HepG2 (cell line): ENCODE results near the gene COPB2. TPM values are rescaled to one million over a fixed set of nuclear protein-coding genes. Genes with fewer than 3 reads are reported as not detected.
A peak's percentile ranks its signal among the peaks of the same experiment; 100 is the strongest.

ENCODE experiments used
- ARID2 ChIP-seq: sonication (generic); formaldehyde crosslinking; IDR thresholded peaks from 2 replicates; pipeline ENCODE4 v1.8.1; 2022; ENCODE audit warnings: mild to moderate bottlenecking, missing genetic modification reagents, borderline replicate concordance
- CCDC6 ChIP-seq: sonication (generic); formaldehyde crosslinking; IDR thresholded peaks from 2 replicates; pipeline ENCODE4 v1.8.1; 2022; ENCODE audit warnings: mild to moderate bottlenecking, missing genetic modification reagents, moderate library complexity
- ETV6 ChIP-seq: sonication (generic); formaldehyde crosslinking; conservative IDR thresholded peaks from 2 replicates; pipeline ENCODE4 v1.4.0; 2020; ENCODE audit warnings: missing genetic modification reagents
- FOXP1 ChIP-seq, 2 experiments: fragments of 450-650 bp in 1 of 2; IDR thresholded peaks; 2 replicates each; pipeline ENCODE4 v1.6.1; 2017 to 2018; ENCODE audit warnings: antibody characterized with exemption in 1 of 2
- NR2F2 ChIP-seq: IDR thresholded peaks from 2 replicates; pipeline ENCODE4 v1.6.1; 2012; ENCODE audit warnings: low read depth, inconsistent platforms, borderline replicate concordance
- SMAD9 ChIP-seq: sonication (generic); formaldehyde crosslinking; IDR thresholded peaks from 2 replicates; pipeline ENCODE4 v1.5.1; 2020; ENCODE audit warnings: mild to moderate bottlenecking, missing genetic modification reagents
- ZBTB42 ChIP-seq: sonication (generic); formaldehyde crosslinking; IDR thresholded peaks from 2 replicates; pipeline ENCODE4 v1.5.0; 2020; ENCODE audit warnings: mild to moderate bottlenecking, missing genetic modification reagents
- ZFP36L1 ChIP-seq: sonication (generic); formaldehyde crosslinking; IDR thresholded peaks from 2 replicates; pipeline ENCODE4 v1.8.0; 2022; ENCODE audit warnings: mild to moderate bottlenecking, missing genetic modification reagents, moderate library complexity
- ZNF101 ChIP-seq: sonication (generic); formaldehyde crosslinking; IDR thresholded peaks from 2 replicates; pipeline ENCODE4 v1.4.0; 2020; ENCODE audit warnings: mild to moderate bottlenecking, low read depth, missing genetic modification reagents, borderline replicate concordance
- ZNF232 ChIP-seq: sonication (generic); formaldehyde crosslinking; IDR thresholded peaks from 2 replicates; pipeline ENCODE4 v1.4.0; 2020; ENCODE audit warnings: missing genetic modification reagents, borderline replicate concordance
- ZNF496 ChIP-seq: sonication (generic); formaldehyde crosslinking; IDR thresholded peaks from 2 replicates; pipeline ENCODE4 v1.8.1; 2023; ENCODE audit warnings: mild to moderate bottlenecking, moderate library complexity, missing genetic modification reagents; ENCODE audit not compliant: insufficient replicate concordance
- ZNF572 ChIP-seq: sonication (generic); formaldehyde crosslinking; IDR thresholded peaks from 2 replicates; pipeline ENCODE4 v1.5.1; 2020; ENCODE audit warnings: mild to moderate bottlenecking, missing genetic modification reagents
- ZNF749 ChIP-seq: sonication (generic); formaldehyde crosslinking; IDR thresholded peaks from 2 replicates; pipeline ENCODE4 v1.8.0; 2022; ENCODE audit warnings: mild to moderate bottlenecking, missing genetic modification reagents, moderate library complexity, borderline replicate concordance
- ZNF772 ChIP-seq: sonication (generic); formaldehyde crosslinking; IDR thresholded peaks from 2 replicates; pipeline ENCODE4 v1.5.0; 2020; ENCODE audit warnings: mild to moderate bottlenecking, missing genetic modification reagents
- polyA plus RNA-seq, 8 experiments: library from polyadenylated mRNA; depleted of rRNA in 3 of 8; stranded (reverse) in 7 of 8; unstranded in 1 of 8; fragments of >200 nt; fragmentation: Illumina TruSeq in 4 of 8; extraction: Trizol in 4 of 8; gene quantifications; 2 replicates each; pipeline versions ENCODE4 v1.2.1 to v1.2.3, GENCODE V29; 2011 to 2016; ENCODE audit warnings: low read depth in 4 of 8, missing spikeins in 1 of 8, mixed read lengths in 1 of 8; ENCODE audit not compliant: insufficient read depth in 1 of 8
- total RNA-seq, 5 experiments: library from RNA; depleted of rRNA; stranded (reverse); fragments of >200 nt; fragmentation: Illumina TruSeq; extraction: Trizol; gene quantifications; 2 replicates each; pipeline ENCODE4 v1.2.3, GENCODE V29; 2016; ENCODE audit warnings: low read depth in 1 of 5
- TF ChIP-seq, protein P1 (sequence below): sonication (generic); formaldehyde crosslinking; IDR thresholded peaks from 2 replicates; pipeline ENCODE4 v1.5.1; 2020; ENCODE audit warnings: mild to moderate bottlenecking, moderate library complexity, missing genetic modification reagents
- TF ChIP-seq, protein P2 (sequence below): sonication (generic); formaldehyde crosslinking; IDR thresholded peaks from 2 replicates; pipeline ENCODE4 v1.4.0; 2020; ENCODE audit warnings: missing genetic modification reagents
- TF ChIP-seq, protein P3 (sequence below): sonication (generic); formaldehyde crosslinking; IDR thresholded peaks from 2 replicates; pipeline ENCODE4 v1.4.0; 2020; ENCODE audit warnings: missing genetic modification reagents, borderline replicate concordance
- TF ChIP-seq, protein P4 (sequence below): sonication (generic); formaldehyde crosslinking; IDR thresholded peaks from 2 replicates; pipeline ENCODE4 v1.4.0; 2020; ENCODE audit warnings: mild to moderate bottlenecking, missing genetic modification reagents
- TF ChIP-seq, protein P5 (sequence below): sonication (generic); formaldehyde crosslinking; IDR thresholded peaks from 2 replicates; pipeline ENCODE4 v1.9.0; 2021; ENCODE audit warnings: missing genetic modification reagents, borderline replicate concordance

Gene COPB2
- total and polyA plus RNA-seq, 2 of the 13 experiments (the other 11 are each of a cell fraction or from before 2014, with no cell fraction given) = 83.3 to 217 TPM

DNA sequence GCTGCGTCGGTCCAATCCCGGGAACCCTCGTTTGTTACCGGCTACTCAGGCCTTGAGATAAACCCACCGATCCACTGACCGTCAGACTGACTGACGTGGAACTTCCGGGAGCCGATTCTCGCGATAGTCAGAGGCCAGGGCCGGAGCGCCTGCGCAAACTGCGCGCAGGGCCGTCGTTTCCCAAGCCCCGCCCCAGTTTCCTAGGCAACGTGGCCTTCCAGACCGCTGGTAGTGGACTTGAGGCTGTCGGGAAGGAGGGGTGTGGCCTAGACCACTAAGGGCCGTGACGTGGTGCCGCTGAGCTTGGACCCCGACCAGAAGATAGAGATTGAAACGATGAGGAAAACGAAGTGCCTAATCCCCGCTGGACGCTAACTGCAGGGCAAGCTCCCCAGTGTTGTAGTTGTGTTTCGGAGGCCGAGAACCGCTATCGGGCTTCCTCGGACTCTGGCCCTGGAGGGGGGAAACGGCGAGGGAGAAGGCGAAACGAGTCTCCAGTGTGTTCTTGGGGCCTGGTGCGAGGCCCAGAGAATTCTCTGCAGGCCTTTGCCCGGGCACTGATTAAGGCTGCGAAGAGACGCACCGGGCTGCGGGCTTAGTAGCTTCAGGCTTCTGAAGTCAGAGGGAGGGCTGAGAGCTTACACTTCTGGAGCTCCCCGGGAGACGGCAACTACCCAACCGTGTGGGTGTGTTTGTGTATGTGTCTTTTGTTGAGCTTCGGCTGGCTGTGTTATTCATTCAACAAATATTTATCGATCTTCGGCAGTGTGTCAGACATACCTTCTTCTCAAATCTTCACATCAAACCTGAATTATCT lies at the start of gene COPB2 (continued):
- TF ChIP-seq, protein P1, sequence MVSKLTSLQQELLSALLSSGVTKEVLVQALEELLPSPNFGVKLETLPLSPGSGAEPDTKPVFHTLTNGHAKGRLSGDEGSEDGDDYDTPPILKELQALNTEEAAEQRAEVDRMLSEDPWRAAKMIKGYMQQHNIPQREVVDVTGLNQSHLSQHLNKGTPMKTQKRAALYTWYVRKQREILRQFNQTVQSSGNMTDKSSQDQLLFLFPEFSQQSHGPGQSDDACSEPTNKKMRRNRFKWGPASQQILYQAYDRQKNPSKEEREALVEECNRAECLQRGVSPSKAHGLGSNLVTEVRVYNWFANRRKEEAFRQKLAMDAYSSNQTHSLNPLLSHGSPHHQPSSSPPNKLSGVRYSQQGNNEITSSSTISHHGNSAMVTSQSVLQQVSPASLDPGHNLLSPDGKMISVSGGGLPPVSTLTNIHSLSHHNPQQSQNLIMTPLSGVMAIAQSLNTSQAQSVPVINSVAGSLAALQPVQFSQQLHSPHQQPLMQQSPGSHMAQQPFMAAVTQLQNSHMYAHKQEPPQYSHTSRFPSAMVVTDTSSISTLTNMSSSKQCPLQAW (CRISPR knock-in tag) = peak; percentile 40; the same call in 1 of the 2 replicates
- TF ChIP-seq ZNF572 (CRISPR knock-in tag) (no peak), ZNF232 (0 out of 2 replicates have a peak, but pooled peaks have one; percentile 18), ZNF496 (CRISPR knock-in tag) (no peak), ZNF772 (CRISPR knock-in tag) (no peak), ARID2 (CRISPR knock-in tag) (no peak; the same call in 1 of the 2 replicates), ETV6 (CRISPR knock-in tag) (no peak; the same call in 1 of the 2 replicates), ZNF749 (no peak), CCDC6 (CRISPR knock-in tag) (no peak), ZFP36L1 (peak; percentile 74; the same call in 1 of the 2 replicates), SMAD9 (CRISPR knock-in tag) (0 out of 2 replicates have a peak, but pooled peaks have one; percentile 63), ZBTB42 (CRISPR knock-in tag) (peak; percentile 81), NR2F2 (no peak), FOXP1 (IDR thresholded peaks at IDR 0.05) (no peak), FOXP1 (CRISPR knock-in tag; IDR thresholded peaks at IDR 0.05) (no peak), ZNF101 (CRISPR knock-in tag) (no peak)
- TF ChIP-seq, protein P2, sequence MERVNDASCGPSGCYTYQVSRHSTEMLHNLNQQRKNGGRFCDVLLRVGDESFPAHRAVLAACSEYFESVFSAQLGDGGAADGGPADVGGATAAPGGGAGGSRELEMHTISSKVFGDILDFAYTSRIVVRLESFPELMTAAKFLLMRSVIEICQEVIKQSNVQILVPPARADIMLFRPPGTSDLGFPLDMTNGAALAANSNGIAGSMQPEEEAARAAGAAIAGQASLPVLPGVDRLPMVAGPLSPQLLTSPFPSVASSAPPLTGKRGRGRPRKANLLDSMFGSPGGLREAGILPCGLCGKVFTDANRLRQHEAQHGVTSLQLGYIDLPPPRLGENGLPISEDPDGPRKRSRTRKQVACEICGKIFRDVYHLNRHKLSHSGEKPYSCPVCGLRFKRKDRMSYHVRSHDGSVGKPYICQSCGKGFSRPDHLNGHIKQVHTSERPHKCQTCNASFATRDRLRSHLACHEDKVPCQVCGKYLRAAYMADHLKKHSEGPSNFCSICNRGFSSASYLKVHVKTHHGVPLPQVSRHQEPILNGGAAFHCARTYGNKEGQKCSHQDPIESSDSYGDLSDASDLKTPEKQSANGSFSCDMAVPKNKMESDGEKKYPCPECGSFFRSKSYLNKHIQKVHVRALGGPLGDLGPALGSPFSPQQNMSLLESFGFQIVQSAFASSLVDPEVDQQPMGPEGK (CRISPR knock-in tag) = 0 out of 2 replicates have a peak, but pooled peaks have one; percentile 6
- TF ChIP-seq, protein P3, sequence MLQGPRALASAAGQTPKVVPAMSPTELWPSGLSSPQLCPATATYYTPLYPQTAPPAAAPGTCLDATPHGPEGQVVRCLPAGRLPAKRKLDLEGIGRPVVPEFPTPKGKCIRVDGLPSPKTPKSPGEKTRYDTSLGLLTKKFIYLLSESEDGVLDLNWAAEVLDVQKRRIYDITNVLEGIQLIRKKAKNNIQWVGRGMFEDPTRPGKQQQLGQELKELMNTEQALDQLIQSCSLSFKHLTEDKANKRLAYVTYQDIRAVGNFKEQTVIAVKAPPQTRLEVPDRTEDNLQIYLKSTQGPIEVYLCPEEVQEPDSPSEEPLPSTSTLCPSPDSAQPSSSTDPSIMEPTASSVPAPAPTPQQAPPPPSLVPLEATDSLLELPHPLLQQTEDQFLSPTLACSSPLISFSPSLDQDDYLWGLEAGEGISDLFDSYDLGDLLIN = no peak
- TF ChIP-seq, protein P4, sequence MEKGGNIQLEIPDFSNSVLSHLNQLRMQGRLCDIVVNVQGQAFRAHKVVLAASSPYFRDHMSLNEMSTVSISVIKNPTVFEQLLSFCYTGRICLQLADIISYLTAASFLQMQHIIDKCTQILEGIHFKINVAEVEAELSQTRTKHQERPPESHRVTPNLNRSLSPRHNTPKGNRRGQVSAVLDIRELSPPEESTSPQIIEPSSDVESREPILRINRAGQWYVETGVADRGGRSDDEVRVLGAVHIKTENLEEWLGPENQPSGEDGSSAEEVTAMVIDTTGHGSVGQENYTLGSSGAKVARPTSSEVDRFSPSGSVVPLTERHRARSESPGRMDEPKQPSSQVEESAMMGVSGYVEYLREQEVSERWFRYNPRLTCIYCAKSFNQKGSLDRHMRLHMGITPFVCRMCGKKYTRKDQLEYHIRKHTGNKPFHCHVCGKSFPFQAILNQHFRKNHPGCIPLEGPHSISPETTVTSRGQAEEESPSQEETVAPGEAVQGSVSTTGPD (CRISPR knock-in tag) = no peak
- TF ChIP-seq, protein P5, sequence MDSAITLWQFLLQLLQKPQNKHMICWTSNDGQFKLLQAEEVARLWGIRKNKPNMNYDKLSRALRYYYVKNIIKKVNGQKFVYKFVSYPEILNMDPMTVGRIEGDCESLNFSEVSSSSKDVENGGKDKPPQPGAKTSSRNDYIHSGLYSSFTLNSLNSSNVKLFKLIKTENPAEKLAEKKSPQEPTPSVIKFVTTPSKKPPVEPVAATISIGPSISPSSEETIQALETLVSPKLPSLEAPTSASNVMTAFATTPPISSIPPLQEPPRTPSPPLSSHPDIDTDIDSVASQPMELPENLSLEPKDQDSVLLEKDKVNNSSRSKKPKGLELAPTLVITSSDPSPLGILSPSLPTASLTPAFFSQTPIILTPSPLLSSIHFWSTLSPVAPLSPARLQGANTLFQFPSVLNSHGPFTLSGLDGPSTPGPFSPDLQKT = peak; percentile 60; the same call in 1 of the 2 replicates
